Left colon (tissue), 2 donors: ENCODE results near the gene MPPED1. TPM values are rescaled to one million over a fixed set of nuclear protein-coding genes. Genes with fewer than 3 reads are reported as not detected.

Experiments
- ATAC-seq: fragments of 200-7000 bp; cut with Tn5 transposase; one replicate; pipeline ENCODE4 v1.9.1; 2020; ENCODE audit warnings: mild to moderate bottlenecking, moderate library complexity
- DNase-seq, 2 donors: peaks; one replicate each; pipeline ENCODE4 v3.0.0-alpha.2; 2020
- intact Hi-C, 2 donors: fragments of 100-400 bp; cut with DNase I in 1 of 2; cut with micrococcal nuclease in 1 of 2; formaldehyde crosslinking; loops; one replicate each; pipeline versions ENCODE4 v1.11.2 to v1.14.0; 2022; cut with DNase I, micrococcal nuclease
- total RNA-seq, 2 donors: library from RNA; stranded (reverse); fragmentation: NEBNext Ultra II Directional; extraction: Animal tissue kit (Norgen Biotek cat#: 25700); gene quantifications; one replicate each; pipeline ENCODE4 v1.2.1, GENCODE V29; 2021
- donor health status: DM: no; HTN: no; CAD: no.
- donor health status: DM: yes; HTN: yes; CAD: no.

Gene MPPED1
- total RNA-seq, 2 donors from 2014 or later: not detected

GRCh38 chr22:43479301-43479950 is 67.6 kb downstream of the MPPED1 start:
- intact Hi-C loops: no loop called here
- ATAC-seq (no peak), DNase-seq (no peak)

GRCh38 chr22:43479962-43480361 is 68.1 kb downstream of the MPPED1 start:
- peak in 1 of 2 donors; percentile 12 for DNase-seq
- intact Hi-C loops: no loop called here
- no peak for ATAC-seq

DNA sequence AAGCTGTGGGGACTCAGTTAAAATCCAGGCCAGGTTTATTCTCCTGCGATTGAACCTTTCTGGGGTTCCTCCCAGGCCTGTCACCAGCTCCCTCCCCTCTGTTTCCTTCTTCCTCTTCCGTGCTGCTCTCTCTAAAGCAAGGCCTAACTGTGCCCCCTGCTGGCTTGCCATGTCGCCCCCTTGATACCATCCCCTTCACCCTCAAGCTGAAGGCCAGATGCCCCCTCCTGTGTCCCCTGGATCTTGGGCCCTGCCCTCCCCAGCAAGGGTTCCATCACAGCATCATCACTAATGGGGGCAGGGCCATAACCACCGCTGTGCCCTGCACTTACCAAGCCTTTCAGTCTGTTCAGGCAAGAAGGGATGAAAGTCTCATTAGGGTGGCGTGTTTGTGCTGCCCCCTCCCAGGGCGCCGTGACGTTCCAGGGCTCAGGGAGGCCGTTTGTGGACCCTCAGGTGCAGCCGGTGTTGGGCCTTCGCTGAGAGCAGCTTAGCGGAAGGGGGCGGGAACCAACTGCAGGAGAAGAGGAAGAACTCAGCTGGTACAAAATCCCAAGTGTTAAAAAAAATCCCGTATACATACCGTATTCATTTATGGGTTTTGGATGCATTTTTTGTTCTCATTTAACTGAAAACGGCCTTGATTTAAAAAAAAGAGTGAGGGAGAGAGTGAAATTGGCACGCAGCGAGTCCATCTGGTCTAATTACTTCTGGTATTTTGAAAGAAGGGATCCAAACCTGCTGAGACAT is 69.9 kb downstream of the MPPED1 start:
- intact Hi-C loops: no loop called here
- ATAC-seq (no peak), DNase-seq (no peak)

DNA sequence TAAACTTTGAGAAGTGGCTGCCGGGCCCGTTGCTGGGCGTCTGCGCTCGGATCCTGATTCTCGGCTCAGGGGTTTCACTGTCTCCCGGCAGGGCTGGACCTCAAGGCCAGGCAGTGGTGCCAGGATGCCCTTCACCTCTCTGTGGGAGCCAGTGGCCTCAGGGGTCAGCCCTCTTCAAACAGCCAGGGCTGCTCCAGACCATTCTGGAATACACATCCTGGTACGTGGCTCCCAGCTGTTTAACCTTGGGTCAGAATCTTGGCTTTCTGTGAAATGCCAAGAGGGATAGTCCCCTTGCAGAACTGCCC is 70.5 kb downstream of the MPPED1 start:
- ATAC-seq: no peak
- no peak for DNase-seq
- intact Hi-C loops: no loop called here

DNA sequence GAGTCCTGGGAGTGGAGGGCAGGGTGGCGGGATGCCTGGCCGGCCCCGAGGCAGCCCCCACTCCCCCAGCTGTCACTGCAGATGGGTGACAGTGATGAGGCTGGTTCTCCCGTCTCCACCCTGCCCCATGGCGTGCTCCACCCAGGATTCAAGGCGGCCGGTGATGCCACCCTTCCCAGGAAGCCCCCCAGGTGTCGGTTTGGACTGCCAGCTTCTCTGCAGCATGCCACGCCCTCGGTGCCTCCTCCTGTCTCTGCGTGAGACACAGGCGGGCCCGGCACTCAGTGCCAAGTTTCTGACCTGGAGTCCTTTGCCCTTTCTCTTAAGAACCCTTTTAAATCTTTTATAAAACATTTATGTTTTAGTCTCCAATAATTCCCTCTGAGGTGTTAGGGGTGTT is 71.5 kb downstream of the MPPED1 start:
- intact Hi-C loops: no loop called here
- ATAC-seq (no peak), DNase-seq (no peak)

DNA sequence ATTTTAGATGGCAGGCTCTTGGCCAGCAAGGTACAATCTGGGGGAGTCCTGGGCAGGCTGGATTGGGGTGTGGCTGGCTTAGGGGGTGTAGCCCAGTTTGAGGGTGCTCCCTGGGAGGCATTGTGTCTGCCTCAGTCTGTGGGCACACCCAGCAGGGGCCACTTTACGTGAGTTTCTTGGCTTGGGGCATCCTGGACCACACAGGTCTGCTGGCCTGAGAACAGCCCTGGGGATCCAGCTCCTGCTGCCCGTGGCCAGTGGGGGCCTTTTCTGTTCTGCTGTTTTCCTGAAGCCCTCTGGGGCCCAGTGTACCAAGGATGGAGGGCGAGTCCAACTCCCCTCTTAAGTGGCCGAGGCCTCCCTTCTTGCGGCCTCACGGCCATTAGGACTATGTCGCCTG is 71.9 kb downstream of the MPPED1 start:
- ATAC-seq (no peak), DNase-seq (no peak)
- intact Hi-C loops: no loop called here

- ATAC-seq (no peak), DNase-seq (no peak)
- intact Hi-C loops: no loop called here
Observed at GRCh38 chr22:43484227-43484626, 72.4 kb downstream of the MPPED1 start.

GRCh38 chr22:43485502-43486089 is 73.8 kb downstream of the MPPED1 start:
- intact Hi-C loops: no loop called here
- no peak for ATAC-seq
- no peak for DNase-seq

DNA sequence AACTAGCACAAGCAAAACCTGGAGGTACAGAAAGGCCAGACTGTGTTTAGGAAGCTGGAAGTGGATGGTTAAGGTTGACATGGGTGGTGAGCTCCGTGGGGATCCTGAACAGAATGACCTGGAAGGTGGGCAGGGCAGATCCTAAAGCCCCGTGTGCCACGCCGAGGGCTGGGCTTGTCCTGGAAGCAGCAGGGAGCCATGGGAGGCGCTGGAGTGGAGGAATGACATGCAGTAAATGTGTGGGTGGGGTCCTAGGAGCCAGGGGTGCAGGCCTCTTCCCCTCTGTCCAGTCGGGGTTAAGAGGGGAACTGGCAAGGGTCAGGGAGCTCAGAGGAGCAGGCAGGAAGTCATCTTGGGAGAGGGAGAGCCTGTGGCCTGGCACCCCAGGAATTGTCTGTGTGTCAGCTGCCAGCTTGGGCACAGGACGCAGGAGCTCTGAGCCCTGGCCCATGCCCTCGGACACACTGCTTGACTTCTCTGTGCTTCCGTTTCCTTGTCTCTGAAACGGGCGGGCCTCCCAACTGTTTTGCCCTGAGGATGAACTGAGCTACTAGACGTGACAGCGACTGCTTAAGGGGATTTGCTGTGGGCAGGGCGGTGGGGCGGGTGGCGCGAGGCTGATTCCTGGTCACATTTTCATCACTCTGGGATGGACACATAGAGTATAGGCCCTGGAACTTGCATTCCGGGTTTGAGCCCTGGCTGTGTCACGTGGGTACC is 75.7 kb downstream of the MPPED1 start:
- ATAC-seq (no peak), DNase-seq (no peak)
- intact Hi-C loops: no loop called here

DNA sequence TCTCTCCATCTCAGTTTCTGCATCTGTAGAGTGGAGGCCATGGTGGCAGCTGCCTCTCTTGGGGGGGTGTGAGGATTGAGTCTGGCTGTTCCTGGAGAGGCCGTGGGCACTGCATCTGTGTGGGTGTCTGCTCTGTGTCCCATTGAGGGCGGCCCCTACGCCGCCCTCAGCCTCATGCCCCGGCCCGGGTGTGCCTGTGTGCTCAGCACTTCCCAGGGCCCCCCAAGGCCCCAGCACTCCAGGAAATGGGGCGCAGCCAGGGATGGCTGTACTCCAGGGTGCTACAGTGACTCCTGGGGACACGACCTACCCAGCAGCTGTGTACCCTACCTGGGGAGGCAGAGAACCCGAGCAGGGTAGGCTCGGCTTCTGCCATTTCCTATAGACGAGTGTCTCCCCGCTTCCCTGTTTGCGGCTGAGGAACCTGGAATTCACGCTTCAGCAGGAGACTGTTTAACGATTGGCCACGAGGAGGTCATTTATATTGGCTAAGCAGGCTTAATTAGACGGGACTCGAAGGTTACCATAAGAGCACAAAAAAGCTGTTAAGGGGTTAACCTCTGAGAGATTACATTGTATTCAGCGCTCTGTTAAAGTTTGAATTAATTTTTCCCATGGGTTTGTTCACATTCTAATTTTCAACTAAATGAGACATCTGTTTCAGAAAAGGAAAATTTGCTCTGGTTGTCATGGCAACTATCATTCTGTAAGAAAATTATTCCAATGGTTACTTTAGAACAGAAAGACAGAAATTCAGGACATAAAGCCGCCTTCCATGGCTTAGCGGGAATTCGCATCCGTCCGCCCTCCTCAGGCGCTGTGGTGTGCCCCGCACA is 76.4 kb downstream of the MPPED1 start:
- ATAC-seq: no peak
- no peak for DNase-seq
- intact Hi-C loops: no loop called here

GRCh38 chr22:43488937-43489336 is 77.1 kb downstream of the MPPED1 start:
- no peak for ATAC-seq
- no peak for DNase-seq
- intact Hi-C loops: no loop called here

DNA sequence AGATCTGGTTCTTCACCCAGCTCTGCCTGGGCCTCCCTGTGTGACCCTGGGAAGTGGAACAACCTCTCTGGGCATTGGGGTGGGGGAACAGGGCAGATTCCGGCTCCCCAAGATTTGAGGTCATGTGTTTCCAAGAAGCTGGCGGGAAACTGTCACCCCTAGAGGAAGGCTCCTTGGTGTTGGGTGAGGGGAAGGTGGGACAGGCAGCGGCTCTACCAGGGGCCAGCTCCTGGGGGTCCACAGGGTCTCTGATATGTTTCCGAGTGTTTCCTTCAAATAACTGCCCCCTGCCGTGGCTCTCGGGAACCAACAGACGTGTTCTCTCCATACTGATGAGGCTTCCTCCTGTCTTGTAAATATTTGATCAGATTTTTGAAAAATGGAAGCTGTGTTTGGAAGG is 78.5 kb downstream of the MPPED1 start:
- ATAC-seq: no peak
- intact Hi-C loops: no loop called here

GRCh38 chr22:43491177-43491576 is 79.4 kb downstream of the MPPED1 start:
- intact Hi-C loops: no loop called here
- no peak for ATAC-seq

More for the DNA sequence above, 78.5 kb downstream of the MPPED1 start:
- DNase-seq: no peak

DNA sequence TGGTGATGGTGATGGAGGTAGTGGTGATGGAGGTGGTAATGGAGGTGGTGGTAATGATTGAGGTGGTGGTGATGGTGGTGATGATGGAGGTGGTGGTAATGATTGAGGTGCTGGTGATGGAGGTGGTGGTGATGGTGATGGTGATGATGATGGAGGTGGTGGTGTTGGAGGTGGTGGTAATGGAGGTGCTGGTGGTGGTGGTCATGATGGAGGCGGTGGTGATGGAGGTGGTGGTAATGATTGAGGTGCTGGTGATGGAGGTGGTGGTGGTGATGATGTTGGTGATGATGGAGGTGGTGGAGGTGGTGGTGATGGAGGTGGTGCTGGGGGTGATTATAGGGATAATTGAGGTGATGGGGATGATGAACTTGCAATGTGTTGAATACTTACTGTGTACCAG is 79.9 kb downstream of the MPPED1 start:
- ATAC-seq (no peak), DNase-seq (no peak)
- intact Hi-C loops: no loop called here

More at GRCh38 chr22:43491177-43491576, 79.4 kb downstream of the MPPED1 start:
- DNase-seq: no peak

DNA sequence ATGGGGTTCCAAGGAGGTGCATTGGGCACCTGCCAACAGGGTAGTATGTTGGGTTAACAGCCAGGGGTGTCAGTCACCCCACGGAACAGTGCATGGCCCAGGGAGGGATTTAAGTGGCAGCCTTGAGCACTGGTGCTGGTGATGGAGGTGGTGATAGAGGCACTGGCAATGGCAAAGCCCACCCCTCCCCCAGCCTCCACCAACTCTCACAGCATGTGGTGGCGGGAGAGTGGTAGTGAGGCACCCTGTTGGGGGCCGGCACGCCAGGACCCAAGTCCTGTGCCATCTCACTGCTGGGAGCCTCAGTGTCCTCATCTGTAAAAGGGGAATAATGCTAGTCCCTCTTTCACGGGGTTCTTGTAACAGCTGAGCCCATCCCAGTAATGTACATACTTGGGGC is 81.5 kb downstream of the MPPED1 start:
- ATAC-seq (no peak), DNase-seq (no peak)
- intact Hi-C loops: no loop called here

GRCh38 chr22:43497956-43498855 is 86.4 kb downstream of the MPPED1 start:
- ATAC-seq: no peak
- no peak for DNase-seq
- intact Hi-C loops: no loop called here

GRCh38 chr22:43498856-43499253 is 87.0 kb downstream of the MPPED1 start:
- no peak for ATAC-seq
- intact Hi-C loops: no loop called here
- DNase-seq: no peak
